ENCODE results near the gene GALNT11.

GALNT11 gene

DNA sequence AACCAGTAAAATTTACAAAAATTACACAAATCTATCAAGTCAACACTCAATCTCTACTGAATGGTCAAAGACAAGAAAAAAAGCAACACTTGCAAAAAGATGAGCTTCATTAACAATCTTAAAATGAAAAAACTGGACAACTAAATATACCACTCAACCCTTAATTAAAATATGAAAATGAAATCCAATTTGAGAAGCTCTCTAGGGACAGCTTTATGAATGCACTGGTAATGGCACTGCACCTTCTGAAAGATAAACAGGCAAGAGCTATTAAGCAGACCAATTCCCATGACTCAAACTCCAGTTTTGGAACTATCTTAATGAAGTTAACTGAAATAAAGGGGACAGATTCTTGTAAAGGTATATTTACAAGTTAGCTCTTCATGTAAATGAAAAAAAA, 135.7 kb downstream of the GALNT11 start:
- DNase-seq, result no peak

DNA sequence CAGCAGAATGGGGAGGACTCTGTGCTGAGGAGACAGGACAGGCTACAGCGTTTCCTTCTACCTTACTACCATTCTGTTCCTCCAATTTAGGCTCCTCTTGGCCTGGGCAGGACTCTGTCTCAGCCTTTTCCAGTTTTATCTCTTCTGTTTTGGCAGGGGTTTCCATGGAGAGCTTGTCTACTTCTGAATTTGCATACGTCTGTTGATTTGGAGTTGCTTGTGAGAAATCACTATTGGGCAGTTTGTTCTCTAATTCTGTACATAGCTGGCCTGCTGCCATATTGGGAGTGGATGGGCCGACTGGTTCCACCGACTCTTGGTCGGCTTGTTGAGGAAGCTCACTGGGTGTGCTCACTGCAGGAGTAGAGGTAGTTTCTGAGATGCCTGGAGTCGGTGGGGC, 136.8 kb downstream of the GALNT11 start:
- DNase-seq, result no peak
